ENCODE results near the gene RTP1.
"Not testable (repeated sequence)": the region's sequence is repeated elsewhere in the genome, so short reads cannot be mapped to it uniquely, and the experiment has no call there.

RTP1 gene

DNA sequence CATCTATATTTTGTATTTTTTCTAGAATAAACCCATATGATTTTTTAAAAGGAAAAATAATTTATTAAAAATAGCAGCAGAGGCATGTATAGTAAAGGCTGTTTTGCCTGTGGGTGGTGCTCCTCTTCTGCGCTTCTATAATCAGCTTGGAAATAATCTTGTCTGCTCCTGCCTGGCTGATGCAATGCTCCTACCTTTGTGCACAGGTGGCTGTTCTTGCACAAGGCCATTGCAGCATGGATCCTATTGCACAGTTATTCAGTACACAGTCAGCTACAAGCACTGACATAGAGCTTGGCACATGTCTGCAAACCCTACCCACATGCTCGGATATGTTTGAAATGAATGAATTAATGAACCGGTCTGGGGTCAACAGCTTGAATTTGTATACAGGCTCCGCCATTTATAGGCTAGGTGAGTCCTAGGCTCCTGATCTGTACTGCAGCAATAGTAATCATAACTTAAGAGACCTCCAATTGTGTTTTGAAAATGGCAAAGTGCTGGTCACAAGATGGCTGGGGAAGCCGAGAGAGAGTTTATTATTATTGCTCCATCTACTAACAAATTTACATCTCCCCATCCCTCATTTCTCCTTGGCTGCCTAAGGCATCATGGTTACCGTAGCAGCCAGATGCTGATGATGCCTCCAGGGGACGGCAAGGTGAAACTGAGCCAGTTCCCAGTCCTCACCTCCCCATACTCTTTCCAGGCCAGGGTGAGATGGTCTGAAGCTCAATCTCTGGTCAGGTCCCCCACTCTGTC lies 532 bp upstream of the RTP1 start:
- no peak for TF ChIP-seq CTCF (IDR thresholded peaks at IDR 0.05; ENCODE audit: low read depth, low read length, missing control alignments)
- no peak for DNase-seq (ENCODE audit: extremely low read depth, low read depth)
- H3K4me3 ChIP-seq (replicated peaks; ENCODE audit: low read depth, low read length), result no peak overlapping the region

GRCh38 chr3:187198490-187198889 lies 1.2 kb downstream of the RTP1 start:
- no peak for TF ChIP-seq CTCF (IDR thresholded peaks at IDR 0.05; ENCODE audit: low read depth, low read length, missing control alignments)
- no peak for DNase-seq (ENCODE audit: extremely low read depth, low read depth)
- H3K4me3 ChIP-seq (replicated peaks; ENCODE audit: low read depth, low read length), result no peak overlapping the region

GRCh38 chr3:187199463-187200050 lies 2.3 kb downstream of the RTP1 start:
- H3K4me3 ChIP-seq (replicated peaks; ENCODE audit: low read depth, low read length); DNase-seq (ENCODE audit: extremely low read depth, low read depth): not testable (repeated sequence)

DNA sequence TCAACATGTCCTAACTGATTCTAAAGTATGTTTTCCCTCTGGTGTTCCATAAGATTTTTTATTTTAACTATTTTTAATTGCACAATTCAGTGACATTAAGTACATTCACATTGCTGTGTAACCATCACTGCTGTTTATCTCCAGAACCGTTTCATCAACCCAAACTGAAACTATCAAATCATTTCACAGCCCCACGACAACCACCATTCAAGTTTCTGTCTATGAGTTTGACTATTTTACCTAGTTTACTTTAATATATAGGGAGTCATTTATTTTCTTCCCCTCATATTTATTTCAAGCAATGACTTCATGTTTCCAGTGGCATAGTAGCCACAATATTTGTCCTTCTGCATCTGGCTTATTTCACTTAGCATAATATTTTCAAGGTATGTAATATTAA lies 8.4 kb downstream of the RTP1 start:
- no peak overlapping the region for H3K4me3 ChIP-seq (replicated peaks; ENCODE audit: low read depth, low read length)
- no peak for TF ChIP-seq CTCF (IDR thresholded peaks at IDR 0.05; ENCODE audit: low read depth, low read length, missing control alignments)
- DNase-seq (ENCODE audit: extremely low read depth, low read depth), result no peak

DNA sequence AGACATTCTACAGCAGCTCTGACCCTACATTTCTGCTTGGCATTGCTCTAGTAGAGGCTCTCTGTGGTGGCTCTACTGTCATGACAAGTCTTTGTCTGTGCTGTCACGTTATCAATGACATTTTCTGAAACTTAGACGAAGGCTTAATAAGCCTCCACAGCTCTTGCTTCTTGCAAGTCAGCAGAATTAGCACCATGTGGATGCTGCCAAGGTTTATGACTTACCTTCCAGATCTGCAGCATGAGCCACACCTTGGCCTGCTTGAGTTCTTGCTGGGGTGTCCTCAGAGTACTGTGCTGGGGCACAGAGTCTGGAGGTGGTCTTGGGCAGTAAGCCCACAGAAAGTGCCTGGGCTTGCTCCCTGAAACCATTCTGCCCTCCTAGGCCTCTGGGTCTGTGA lies 9.8 kb downstream of the RTP1 start:
- no peak overlapping the region for H3K4me3 ChIP-seq (replicated peaks; ENCODE audit: low read depth, low read length)
- TF ChIP-seq CTCF (IDR thresholded peaks at IDR 0.05; ENCODE audit: low read depth, low read length, missing control alignments), result no peak
- no peak for DNase-seq (ENCODE audit: extremely low read depth, low read depth)

DNA sequence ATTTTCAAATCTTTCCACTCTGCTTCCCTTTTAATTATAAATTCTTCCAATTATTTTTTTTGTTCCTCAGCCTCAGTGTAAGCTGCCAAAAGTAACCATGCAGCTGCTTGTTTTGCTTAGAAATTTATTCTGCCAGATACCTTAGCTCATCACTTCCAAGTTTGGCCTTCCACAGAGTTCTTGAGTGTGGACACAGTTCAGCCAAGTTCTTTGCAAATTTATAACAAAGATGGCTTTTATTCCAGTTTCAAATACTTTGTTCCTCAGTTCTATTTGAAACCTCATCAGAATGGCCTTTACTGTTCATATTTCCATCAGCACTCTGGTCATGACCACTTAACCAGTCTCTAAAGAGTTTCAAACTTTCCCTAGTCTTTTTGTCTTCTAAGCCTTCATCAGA lies 10.3 kb downstream of the RTP1 start:
- TF ChIP-seq CTCF (IDR thresholded peaks at IDR 0.05; ENCODE audit: low read depth, low read length, missing control alignments), result no peak
- DNase-seq (ENCODE audit: extremely low read depth, low read depth), result no peak
- H3K4me3 ChIP-seq (replicated peaks; ENCODE audit: low read depth, low read length), result no peak overlapping the region

DNA sequence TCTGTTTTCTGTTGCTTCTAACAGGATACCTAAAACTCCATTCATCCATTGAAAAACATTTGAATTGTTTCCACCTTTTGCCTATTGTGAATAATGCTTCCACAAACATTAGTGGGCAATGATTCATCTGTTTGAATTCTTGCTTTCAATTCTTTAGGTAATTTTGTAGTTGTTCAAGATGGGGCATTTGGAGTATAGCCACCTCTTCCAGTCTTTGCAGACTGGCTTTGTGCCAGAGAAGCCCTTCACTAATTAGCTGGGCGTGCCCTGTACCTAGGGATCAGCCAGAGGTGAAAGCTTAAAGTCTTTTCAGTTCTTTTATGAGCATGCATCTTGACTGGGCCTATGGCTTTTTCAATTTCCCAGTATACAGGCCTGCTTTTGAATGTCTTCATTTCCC lies 10.9 kb downstream of the RTP1 start:
- no peak for DNase-seq (ENCODE audit: extremely low read depth, low read depth)
- TF ChIP-seq CTCF (IDR thresholded peaks at IDR 0.05; ENCODE audit: low read depth, low read length, missing control alignments), result no peak
- no peak overlapping the region for H3K4me3 ChIP-seq (replicated peaks; ENCODE audit: low read depth, low read length)
